ENCODE results near the gene DNAI7. TPM values are rescaled to one million over a fixed set of nuclear protein-coding genes. Genes with fewer than 3 reads are reported as not detected.

Gene DNAI7
- polyA plus RNA-seq, 1 of the 3 experiments (the other 2 are of a cell fraction): 0.30 TPM

- TF ChIP-seq CTCF (IDR thresholded peaks at IDR 0.05): no peak
- no peak for TF ChIP-seq SIN3A (IDR thresholded peaks at IDR 0.05; ENCODE audit: borderline replicate concordance, low read depth, low read length)
- no peak for TF ChIP-seq NRF1 (IDR thresholded peaks at IDR 0.05; ENCODE audit: low read depth, low read length)
- TF ChIP-seq USF2 (IDR thresholded peaks at IDR 0.05; ENCODE audit: borderline replicate concordance, low read depth, low read length): no peak
These were observed 84.7 kb downstream of the DNAI7 start (continued) for GRCh38 chr12:25110260-25110659.

- 67% methylated on average over 4 of the region's 4 CpGs for WGBS (ENCODE audit: low lambda C conversion rate)
These were observed 87.0 kb downstream of the DNAI7 start for GRCh38 chr12:25107920-25108319.

GRCh38 chr12:25106818-25107217 lies 88.1 kb downstream of the DNAI7 start:
- H3K9ac ChIP-seq: no peak overlapping the region
- no peaks in the 10 kb centered on the region for H4K20me1 ChIP-seq (ENCODE audit: insufficient read depth)
- no peaks in the 10 kb centered on the region for H3K9me2 ChIP-seq
- no peak overlapping the region for H2AFZ ChIP-seq (ENCODE audit: low read depth)
- H3K79me2 ChIP-seq (ENCODE audit: insufficient read depth): no peaks in the 10 kb centered on the region
- H3K27ac ChIP-seq (ENCODE audit: low read depth in 2 of 2, low read length in 1 of 2): no peak overlapping the region
- H3K4me3 ChIP-seq (ENCODE audit: low read depth in 2 of 2, low read length in 1 of 2): no peak overlapping the region
- no peak for DNase-seq
- H3K36me3 ChIP-seq (replicated peaks in 1 of 2; ENCODE audit: control insufficient read depth in 1 of 2, insufficient read depth in 2 of 2, low read length in 1 of 2): no peaks in the 10 kb centered on the region
- H3K27me3 ChIP-seq (ENCODE audit: insufficient read depth): no peaks in the 10 kb centered on the region
- H3F3A ChIP-seq (replicated peaks; ENCODE audit: insufficient read depth): no peaks in the 10 kb centered on the region
- H3K4me1 ChIP-seq (ENCODE audit: control insufficient read depth in 1 of 2, insufficient read depth in 2 of 2, low read depth in 1 of 2, low read length in 1 of 2): no peaks in the 10 kb centered on the region
- CTCF ChIA-PET: no interaction called here
- H3K9me3 ChIP-seq: no peaks in the 10 kb centered on the region
- POLR2A ChIA-PET: no interaction called here
- TF ChIP-seq PBX3 (IDR thresholded peaks at IDR 0.05): 0 out of 2 replicates have a peak, but pooled peaks have one; percentile 14
- no peak for TF ChIP-seq SMC3 (IDR thresholded peaks at IDR 0.05; ENCODE audit: low read depth, low read length)
- no peak overlapping the region for H3K4me2 ChIP-seq

More at GRCh38 chr12:25107920-25108319, 87.0 kb downstream of the DNAI7 start:
- H3K27me3 ChIP-seq (ENCODE audit: insufficient read depth): no peaks in the 10 kb centered on the region
- no peak overlapping the region for H3K4me2 ChIP-seq
- no peaks in the 10 kb centered on the region for H3K9me3 ChIP-seq
- DNase-seq: no peak
- H3K27ac ChIP-seq (ENCODE audit: low read depth in 2 of 2, low read length in 1 of 2): no peak overlapping the region
- no peaks in the 10 kb centered on the region for H3F3A ChIP-seq (replicated peaks; ENCODE audit: insufficient read depth)
- POLR2A ChIA-PET: no interaction called here
- CTCF ChIA-PET: interaction anchor here (0.9 to 1.0 kb wide), 2 partner anchors 47 to 117 kb away, joined by 3 to 5 read pairs; no protein-coding TSS in a partner anchor
- TF ChIP-seq MAX (IDR thresholded peaks at IDR 0.05; ENCODE audit: low read depth) (no peak), MXI1 (IDR thresholded peaks at IDR 0.05; ENCODE audit: low read depth, low read length) (no peak), NRF1 (IDR thresholded peaks at IDR 0.05; ENCODE audit: low read depth, low read length) (no peak)
- H3K4me1 ChIP-seq (ENCODE audit: control insufficient read depth in 1 of 2, insufficient read depth in 2 of 2, low read depth in 1 of 2, low read length in 1 of 2): no peaks in the 10 kb centered on the region
- H2AFZ ChIP-seq (ENCODE audit: low read depth): no peak overlapping the region
- H3K9ac ChIP-seq: no peak overlapping the region
- H3K9me2 ChIP-seq: no peaks in the 10 kb centered on the region
- no peaks in the 10 kb centered on the region for H3K36me3 ChIP-seq (replicated peaks in 1 of 2; ENCODE audit: control insufficient read depth in 1 of 2, insufficient read depth in 2 of 2, low read length in 1 of 2)
- H4K20me1 ChIP-seq (ENCODE audit: insufficient read depth): no peaks in the 10 kb centered on the region
- no peak overlapping the region for H3K4me3 ChIP-seq (ENCODE audit: low read depth in 2 of 2, low read length in 1 of 2)
- H3K79me2 ChIP-seq (ENCODE audit: insufficient read depth): no peaks in the 10 kb centered on the region

Measured in SK-N-SH (cell line).